Naive thymus-derived CD4-positive, alpha-beta T cell (primary cell): ENCODE measurements around the gene LDLRAD4. TPM values are rescaled to one million over a fixed set of nuclear protein-coding genes. Genes with fewer than 3 reads are reported as not detected.
A peak's percentile ranks its signal among the peaks of the same experiment; 100 is the strongest.

ENCODE experiments used
- ATAC-seq: fragments of 150-1000 bp; cut with Tn5 transposase; 2 replicates; pipeline ENCODE4 v1.10.0; 2021; ENCODE audit warnings: mild to moderate bottlenecking, moderate library complexity
- CTCF ChIA-PET: fragments of 350-600 bp; sonication (Branson Sonifier 250); formaldehyde crosslinking; loops from one replicate; lab custom pipeline; 2021; ENCODE audit warnings: antibody characterized with exemption; lab: Charles Lee
- POLR2A ChIA-PET: fragments of 350-600 bp; sonication (Branson Sonifier 250); formaldehyde crosslinking; loops from one replicate; lab custom pipeline; 2021; ENCODE audit warnings: antibody characterized with exemption, inconsistent platforms; lab: Charles Lee
- DNase-seq, 9 donors: peaks; one replicate each; pipeline versions ENCODE4 v3.0.0 to v3.0.0-alpha.2; 2020 to 2022; ENCODE audit warnings: mixed read lengths in 1 of 9
- H3K27ac ChIP-seq: one replicate; pipeline ENCODE4 v1.7.0; 2013; ENCODE audit warnings: mild to moderate bottlenecking, low read depth, low read length, moderate library complexity
- H3K27me3 ChIP-seq, 2 donors: one replicate each; pipeline ENCODE4 v1.7.0; 2013; ENCODE audit warnings: low read length in 2 of 2, mild to moderate bottlenecking in 2 of 2, moderate library complexity in 2 of 2; ENCODE audit not compliant: control insufficient read depth in 2 of 2, insufficient read depth in 2 of 2
- H3K36me3 ChIP-seq, 3 experiments: 1 replicate in 2 of 3; 2 replicates in 1 of 3; pipeline ENCODE4 v1.7.0; 2013; ENCODE audit warnings: low read length in 3 of 3, mild to moderate bottlenecking in 3 of 3, moderate library complexity in 1 of 3; ENCODE audit not compliant: insufficient read depth in 3 of 3, control insufficient read depth in 2 of 3
- H3K4me1 ChIP-seq, 2 donors: one replicate each; pipeline ENCODE4 v1.7.0; 2013; ENCODE audit warnings: low read length in 2 of 2, mild to moderate bottlenecking in 2 of 2, moderate library complexity in 1 of 2; ENCODE audit not compliant: control insufficient read depth in 2 of 2, insufficient read depth in 2 of 2
- H3K4me3 ChIP-seq: 2 replicates; pipeline ENCODE4 v1.7.0; 2013; ENCODE audit warnings: mild to moderate bottlenecking, low read length
- H3K9me3 ChIP-seq, 3 experiments: 1 replicate in 2 of 3; 2 replicates in 1 of 3; pipeline ENCODE4 v1.7.0; 2013; ENCODE audit warnings: low read length in 3 of 3; ENCODE audit not compliant: control insufficient read depth in 2 of 3
- H3K27ac Mint-ChIP-seq, 9 donors: one replicate each; pipeline ENCODE4 v1.8.0; 2020 to 2022; ENCODE audit warnings: mixed read lengths in 9 of 9, mild to moderate bottlenecking in 8 of 9, moderate library complexity in 5 of 9, inconsistent platforms in 2 of 9
- H3K27me3 Mint-ChIP-seq, 5 donors: one replicate each; pipeline ENCODE4 v1.8.0; 2021 to 2022; ENCODE audit warnings: mixed read lengths in 5 of 5, mild to moderate bottlenecking in 1 of 5
- H3K36me3 Mint-ChIP-seq, 5 donors: one replicate each; pipeline ENCODE4 v1.8.0; 2020 to 2022; ENCODE audit warnings: mixed read lengths in 5 of 5, mild to moderate bottlenecking in 3 of 5, inconsistent platforms in 1 of 5
- H3K4me1 Mint-ChIP-seq, 7 donors: one replicate each; pipeline ENCODE4 v1.8.0; 2020 to 2022; ENCODE audit warnings: mixed read lengths in 7 of 7, mild to moderate bottlenecking in 3 of 7, inconsistent platforms in 1 of 7
- H3K4me3 Mint-ChIP-seq, 10 donors: one replicate each; pipeline ENCODE4 v1.8.0; 2020 to 2022; ENCODE audit warnings: mild to moderate bottlenecking in 10 of 10, mixed read lengths in 10 of 10, moderate library complexity in 6 of 10, inconsistent platforms in 2 of 10
- H3K9me3 Mint-ChIP-seq, 11 donors: one replicate each; pipeline ENCODE4 v1.8.0; 2020 to 2022; ENCODE audit warnings: mixed read lengths in 11 of 11, mild to moderate bottlenecking in 4 of 11, inconsistent platforms in 1 of 11, moderate library complexity in 1 of 11
- intact Hi-C, 2 donors: fragments of 100-400 bp; cut with micrococcal nuclease; formaldehyde crosslinking; loops; one replicate each; pipeline ENCODE4 v1.15.1; 2023
- polyA plus RNA-seq, 2 donors: library from polyadenylated mRNA; unstranded; fragments of 300-500 nt; fragmentation: Illumina TruSeq; gene quantifications; one replicate each; pipeline ENCODE4 v1.2.3, GENCODE V29; 2021
- total RNA-seq, 6 experiments: library from RNA in 5 of 6; stranded (reverse) in 5 of 6; gene quantifications; 1 replicate in 5 of 6; 2 replicates in 1 of 6; pipeline ENCODE4 v1.2.3 and lab custom pipeline; 2021 to 2026

LDLRAD4 gene
- total and polyA plus RNA-seq, 7 experiments from 2014 or later = 13.0 to 84.3 (median 53.7) TPM

DNA sequence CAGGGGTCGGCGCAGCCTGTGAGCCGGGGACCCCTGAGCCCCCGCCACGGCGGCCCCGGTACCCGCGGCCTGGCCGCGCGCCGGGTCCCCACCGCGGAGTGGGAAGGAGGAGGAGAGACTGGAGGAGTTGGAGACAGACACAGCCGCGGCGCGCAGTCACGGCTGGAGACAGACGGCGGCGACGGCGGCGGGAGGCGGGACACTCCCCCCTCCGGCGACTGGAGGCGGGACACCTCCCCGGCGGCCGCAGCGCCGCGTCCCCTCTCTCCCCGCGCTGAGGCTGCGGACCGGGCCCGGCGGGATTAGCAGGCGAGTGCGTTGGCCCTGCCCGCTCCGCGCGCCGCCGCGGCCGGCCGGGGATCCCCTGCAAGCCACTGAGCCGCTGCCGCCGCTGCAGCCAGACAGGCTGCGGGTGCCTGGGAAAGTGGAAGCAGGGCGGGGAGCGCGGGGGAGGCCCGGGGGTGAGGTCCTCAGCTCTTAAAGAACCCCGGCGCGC is 1.0 kb upstream of the LDLRAD4 start:
- Mint-ChIP-seq H3K27ac (no peak overlapping the region), H3K4me3 (peak overlapping the region in 7 of 10 donors; percentile 9 to 95 (median 51)), H3K4me1 (peaks cover 14 to 48% (median 41%) of the 10 kb centered on the region in 7 donors), H3K9me3 (peaks cover 0 to 1% (median 0%) of the 10 kb centered on the region in 11 donors), H3K36me3 (no peaks in the 10 kb centered on the region), H3K27me3 (peaks cover 0 to 43% (median 6%) of the 10 kb centered on the region in 5 donors)
- Histone ChIP-seq H3K27ac (peak overlapping the region; percentile 76), H3K9me3 (no peaks in the 10 kb centered on the region), H3K4me1 (peaks cover 5 to 16% of the 10 kb centered on the region in 2 donors), H3K27me3 (no peaks in the 10 kb centered on the region), H3K36me3 (no peaks in the 10 kb centered on the region), H3K4me3 (peak overlapping the region; percentile 39)
- intact Hi-C loops = loop anchor here (1.0 to 5.0 kb wide), 10 partner anchors 49 to 915 kb away; partner anchors contain the start of gene ZNF519 (in 1 of the 2)
- ATAC-seq (peak; percentile 56), DNase-seq (peak; percentile 42 to 67 (median 62))
- ChIA-PET POLR2A (interaction anchor here (0.6 to 1.3 kb wide), 3 partner anchors 62 to 327 kb away, joined by 3 read pairs; no protein-coding TSS in a partner anchor), CTCF (interaction anchor here (0.7 to 2.1 kb wide), 5 partner anchors 57 to 395 kb away, joined by 3 to 18 read pairs (median 9); no protein-coding TSS in a partner anchor)

DNA sequence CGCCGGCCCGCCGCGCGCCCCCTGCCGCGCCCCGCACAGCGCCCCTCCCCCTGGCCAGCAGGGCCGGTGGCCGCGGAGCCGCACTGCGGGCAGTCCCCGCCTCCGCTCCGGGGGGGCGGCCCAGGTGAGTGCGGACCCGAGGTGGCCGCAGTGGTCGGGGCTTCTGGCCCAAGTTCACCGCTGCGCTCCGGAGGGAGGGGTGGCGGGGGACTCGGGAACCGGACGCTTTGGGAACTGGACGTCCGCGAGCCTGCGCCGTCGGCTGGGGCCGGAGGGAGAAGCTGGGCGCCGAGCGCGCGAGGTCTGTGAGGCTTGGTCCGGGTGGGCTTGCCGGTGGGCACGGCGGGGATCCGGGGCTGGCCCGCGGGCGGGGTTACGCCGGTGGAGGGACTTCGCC is 591 bp upstream of the LDLRAD4 start:
- Mint-ChIP-seq H3K36me3 (no peaks in the 10 kb centered on the region), H3K4me3 (peak overlapping the region in 9 of 10 donors; percentile 60 to 92 (median 83)), H3K27ac (no peak overlapping the region), H3K4me1 (peaks cover 14 to 53% (median 44%) of the 10 kb centered on the region in 7 donors), H3K9me3 (peaks cover 0 to 1% (median 0%) of the 10 kb centered on the region in 11 donors), H3K27me3 (peaks cover 0 to 39% (median 6%) of the 10 kb centered on the region in 5 donors)
- Histone ChIP-seq H3K4me3 (peak overlapping the region; percentile 55), H3K27ac (peak overlapping the region; percentile 76), H3K27me3 (no peaks in the 10 kb centered on the region), H3K36me3 (no peaks in the 10 kb centered on the region), H3K4me1 (peaks cover 5 to 16% of the 10 kb centered on the region in 2 donors), H3K9me3 (no peaks in the 10 kb centered on the region)
- CTCF ChIA-PET = interaction anchor here (0.7 kb wide), 2 partner anchors 295 to 308 kb away, joined by 3 read pairs; no protein-coding TSS in a partner anchor
- ATAC-seq (no peak), DNase-seq (peak in 1 of 9 donors; percentile 20)
- POLR2A ChIA-PET = interaction anchor here (0.6 to 1.6 kb wide), 4 partner anchors 61 to 326 kb away, joined by 3 to 7 read pairs (median 3); no protein-coding TSS in a partner anchor
- intact Hi-C loops = loop anchor here (1.0 to 5.0 kb wide), 11 partner anchors 43 to 914 kb away; partner anchors contain the start of gene ZNF519 (in 1 of the 2)

DNA sequence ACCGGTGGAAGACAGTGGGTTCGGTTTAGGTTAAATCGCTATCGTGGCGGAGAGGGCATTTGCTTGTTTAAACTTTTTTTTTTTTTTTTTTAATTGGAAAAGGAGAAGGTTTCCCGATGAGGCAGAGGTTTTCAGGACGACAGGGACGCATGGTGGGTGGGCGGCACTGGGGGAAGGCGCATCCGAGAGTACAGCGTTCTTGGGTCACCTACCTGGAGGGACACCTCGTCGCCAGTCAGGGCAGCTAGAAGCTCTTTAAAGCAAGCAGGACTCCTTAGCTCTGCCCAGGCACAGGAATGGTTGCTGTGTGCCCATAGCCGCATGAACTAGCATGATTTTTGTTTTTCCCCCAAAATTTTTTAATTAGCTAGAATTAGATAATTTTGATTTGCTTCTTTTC is 437 bp downstream of the LDLRAD4 start:
- Histone ChIP-seq H3K9me3 (no peaks in the 10 kb centered on the region), H3K4me1 (peaks cover 5 to 16% of the 10 kb centered on the region in 2 donors), H3K27ac (peak overlapping the region; percentile 76), H3K27me3 (no peaks in the 10 kb centered on the region), H3K4me3 (peak overlapping the region; percentile 55), H3K36me3 (no peaks in the 10 kb centered on the region)
- Mint-ChIP-seq H3K4me3 (peak overlapping the region; percentile 75 to 92 (median 87)), H3K27ac (peak overlapping the region; percentile 41 to 89 (median 81)), H3K27me3 (peaks cover 0 to 35% (median 6%) of the 10 kb centered on the region in 5 donors), H3K4me1 (peaks cover 14 to 56% (median 47%) of the 10 kb centered on the region in 7 donors), H3K9me3 (peaks cover 0 to 1% (median 0%) of the 10 kb centered on the region in 11 donors), H3K36me3 (no peaks in the 10 kb centered on the region)
- ChIA-PET CTCF (interaction anchor here (0.5 to 0.7 kb wide), 3 partner anchors 21 to 868 kb away, joined by 3 to 7 read pairs (median 5); no protein-coding TSS in a partner anchor), POLR2A (interaction anchor here (0.7 to 1.8 kb wide), 8 partner anchors 9 to 390 kb away, joined by 3 to 7 read pairs (median 5); no protein-coding TSS in a partner anchor)
- ATAC-seq = no peak
- intact Hi-C loops = loop anchor here (2.0 to 5.0 kb wide), 4 partner anchors 42 to 913 kb away; partner anchors contain the start of gene ZNF519 (in 1 of the 2)
- DNase-seq = no peak

DNA sequence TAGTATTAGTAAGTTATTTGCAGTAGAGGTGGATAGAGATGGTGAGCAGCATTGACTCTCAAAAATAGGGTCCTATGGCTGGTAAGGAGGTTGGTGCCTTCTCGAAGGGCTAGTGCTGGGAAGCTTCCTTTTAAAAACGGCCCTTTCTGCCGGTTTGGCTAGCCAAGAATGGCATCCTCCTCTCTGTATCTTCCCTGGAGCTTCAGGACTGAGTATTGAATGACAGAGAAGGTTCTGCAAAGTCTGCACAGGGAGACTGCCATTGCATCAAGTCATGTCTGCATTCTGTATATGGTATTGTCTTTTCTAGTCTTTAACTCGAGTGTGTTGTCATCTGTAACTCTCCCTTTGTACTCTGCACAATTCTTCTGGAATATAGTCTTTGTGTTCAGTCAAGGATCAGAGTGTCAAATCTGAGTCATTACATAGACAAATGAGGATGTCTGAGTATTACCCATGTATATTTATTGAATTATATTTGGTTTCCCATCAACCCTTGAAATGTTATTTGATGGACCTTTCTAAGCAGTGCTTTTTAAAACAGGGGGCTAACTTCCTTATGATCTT is 1.1 kb downstream of the LDLRAD4 start:
- no peak for DNase-seq
- Mint-ChIP-seq H3K36me3 (no peaks in the 10 kb centered on the region), H3K4me3 (peak overlapping the region; percentile 75 to 92 (median 87)), H3K9me3 (peaks cover 0 to 1% (median 0%) of the 10 kb centered on the region in 11 donors), H3K27me3 (peaks cover 0 to 28% (median 6%) of the 10 kb centered on the region in 5 donors), H3K27ac (peak overlapping the region in 8 of 9 donors; percentile 41 to 89 (median 82)), H3K4me1 (peaks cover 14 to 56% (median 47%) of the 10 kb centered on the region in 7 donors)
- H3K36me3 ChIP-seq = no peaks in the 10 kb centered on the region
- ChIA-PET POLR2A (interaction anchor here (0.5 to 1.8 kb wide), 9 partner anchors 9 to 389 kb away, joined by 3 to 7 read pairs (median 5); no protein-coding TSS in a partner anchor), CTCF (interaction anchor here (0.7 to 1.3 kb wide), 2 partner anchors 311 to 868 kb away, joined by 3 to 4 read pairs; no protein-coding TSS in a partner anchor)
- peak overlapping the region; percentile 76 for H3K27ac ChIP-seq
- intact Hi-C loops = loop anchor here (2.0 to 5.0 kb wide), 4 partner anchors 41 to 913 kb away; partner anchors contain the start of gene ZNF519 (in 1 of the 2)
- H3K4me3 ChIP-seq = peak overlapping the region; percentile 55
- H3K9me3 ChIP-seq = no peaks in the 10 kb centered on the region
- no peak for ATAC-seq
- peaks cover 5 to 16% of the 10 kb centered on the region in 2 donors for H3K4me1 ChIP-seq
- H3K27me3 ChIP-seq = no peaks in the 10 kb centered on the region

DNA sequence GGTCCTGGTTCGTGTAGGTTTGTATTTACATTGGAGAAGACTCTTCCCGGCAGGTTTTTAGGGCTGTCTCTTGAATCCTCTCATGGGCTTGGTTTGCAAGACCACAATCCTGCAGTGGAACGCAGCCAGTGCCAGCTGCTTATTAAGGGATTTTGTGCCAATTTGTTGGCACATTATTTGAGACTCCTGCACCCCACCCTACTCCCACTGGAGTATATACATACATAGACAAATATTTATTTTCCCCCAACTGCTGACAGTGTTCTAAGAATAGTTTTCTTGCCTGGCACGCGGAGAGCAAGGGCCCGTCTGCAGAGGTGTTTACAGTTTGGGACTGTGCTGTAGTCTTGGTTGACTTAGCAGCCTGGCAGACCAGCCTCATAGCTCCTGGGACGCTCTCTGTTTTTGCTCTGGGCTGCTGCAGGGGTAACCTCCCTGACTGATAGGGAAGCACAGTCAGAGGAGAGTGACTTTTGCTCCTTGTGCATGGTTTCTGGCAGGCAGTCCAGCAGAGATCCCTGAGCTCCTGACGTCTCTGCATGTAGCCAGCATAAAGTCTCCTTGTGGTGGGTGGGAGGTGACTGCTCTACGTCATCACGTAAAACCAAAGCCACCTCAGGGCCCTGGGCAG is 1.9 kb downstream of the LDLRAD4 start:
- H3K9me3 Mint-ChIP-seq = peaks cover 0 to 1% (median 0%) of the 10 kb centered on the region in 11 donors
- ChIA-PET POLR2A (interaction anchor here (0.5 to 1.8 kb wide), 5 partner anchors 53 to 161 kb away, joined by 3 to 6 read pairs (median 4); no protein-coding TSS in a partner anchor), CTCF (interaction anchor here (1.0 to 1.3 kb wide), 2 partner anchors 234 to 310 kb away, joined by 3 to 4 read pairs; no protein-coding TSS in a partner anchor)
- peaks cover 0 to 21% (median 0%) of the 10 kb centered on the region in 5 donors for H3K27me3 Mint-ChIP-seq
- peaks cover 14 to 59% (median 47%) of the 10 kb centered on the region in 7 donors for H3K4me1 Mint-ChIP-seq
- ATAC-seq (no peak), DNase-seq (peak in 1 of 9 donors; percentile 18)
- Histone ChIP-seq H3K27ac (no peak overlapping the region), H3K4me1 (peaks cover 5 to 16% of the 10 kb centered on the region in 2 donors), H3K4me3 (no peak overlapping the region), H3K36me3 (no peaks in the 10 kb centered on the region), H3K9me3 (no peaks in the 10 kb centered on the region), H3K27me3 (no peaks in the 10 kb centered on the region)
- peak overlapping the region in 7 of 9 donors; percentile 50 to 86 (median 80) for H3K27ac Mint-ChIP-seq
- intact Hi-C loops = no loop called here
- H3K4me3 Mint-ChIP-seq = peak overlapping the region; percentile 13 to 92 (median 82)
- peaks cover 0 to 3% (median 0%) of the 10 kb centered on the region in 5 donors for H3K36me3 Mint-ChIP-seq
